DND-41 (cell line): ENCODE measurements around the gene HTT.

Experiments
- ATAC-seq: fragments of 200-7000 bp; cut with Tn5 transposase; 3 replicates; pipeline ENCODE4 v1.9.1; 2021; ENCODE audit warnings: low read depth; ENCODE audit not compliant: insufficient read depth
- DNase-seq: peaks from one replicate; pipeline ENCODE4 v3.0.0-alpha.2; 2020
- H2AFZ ChIP-seq: 2 replicates; pipeline ENCODE4 v1.6.0; 2012; ENCODE audit warnings: low read depth, low read length
- H3K27ac ChIP-seq: 2 replicates; pipeline ENCODE4 v1.5.1; 2012; ENCODE audit warnings: low read length, inconsistent platforms
- H3K27me3 ChIP-seq: fragments of 200-600 bp; sonication (generic); 2 replicates; pipeline ENCODE4 v1.6.0; 2012; ENCODE audit warnings: low read length, mild to moderate bottlenecking, inconsistent platforms; ENCODE audit not compliant: insufficient read depth, poor library complexity
- H3K36me3 ChIP-seq: 2 replicates; pipeline ENCODE4 v1.5.1; 2012; ENCODE audit warnings: low read length, inconsistent platforms; ENCODE audit not compliant: insufficient read depth
- H3K4me1 ChIP-seq: 2 replicates; pipeline ENCODE4 v1.5.1; 2012; ENCODE audit warnings: mild to moderate bottlenecking, low read length; ENCODE audit not compliant: insufficient read depth
- H3K4me2 ChIP-seq: 2 replicates; pipeline ENCODE4 v1.6.0; 2012; ENCODE audit warnings: mild to moderate bottlenecking, moderate library complexity, low read length, inconsistent platforms; ENCODE audit not compliant: insufficient read depth
- H3K4me3 ChIP-seq, 2 experiments: fragments of 200-600 bp in 1 of 2; shearing (Covaris generic) in 1 of 2; 2 replicates each; pipeline ENCODE4 v1.5.1; 2012 to 2016; ENCODE audit warnings: inconsistent platforms in 2 of 2, low read length in 2 of 2, mild to moderate bottlenecking in 2 of 2, low read depth in 1 of 2, moderate library complexity in 1 of 2
- H3K79me2 ChIP-seq: 2 replicates; pipeline ENCODE4 v1.6.0; 2012; ENCODE audit warnings: low read length, inconsistent platforms; ENCODE audit not compliant: insufficient read depth
- H3K9ac ChIP-seq: 2 replicates; pipeline ENCODE4 v1.6.0; 2012; ENCODE audit warnings: low read depth, mild to moderate bottlenecking, inconsistent platforms, low read length, moderate library complexity
- H3K9me3 ChIP-seq: 2 replicates; pipeline ENCODE4 v1.5.1; 2012; ENCODE audit warnings: low read length, moderate library complexity, mild to moderate bottlenecking, inconsistent platforms; ENCODE audit not compliant: insufficient read depth, severe bottlenecking
- H4K20me1 ChIP-seq: 2 replicates; pipeline ENCODE4 v1.6.0; 2012; ENCODE audit warnings: low read length; ENCODE audit not compliant: insufficient read depth
- CTCF ChIP-seq: IDR thresholded peaks from 2 replicates; pipeline ENCODE4 v1.5.1; 2012; ENCODE audit warnings: borderline replicate concordance, low read length, moderate library complexity, mild to moderate bottlenecking; ENCODE audit not compliant: poor library complexity, severe bottlenecking; ENCODE audit errors: extremely low read depth
- EZH2 ChIP-seq: IDR thresholded peaks from 3 replicates; pipeline ENCODE4 v1.6.1; 2012; ENCODE audit warnings: borderline replicate concordance, low read depth, mild to moderate bottlenecking, moderate library complexity, low read length, inconsistent platforms; ENCODE audit not compliant: severe bottlenecking

HTT gene

GRCh38 chr4:3060946-3061345, 13.5 kb upstream of the HTT start:
- Histone ChIP-seq H2AFZ (no peak overlapping the region), H3K27ac (no peak overlapping the region), H3K9me3 (peaks cover 3% of the 10 kb centered on the region), H3K36me3 (no peaks in the 10 kb centered on the region), H3K79me2 (no peaks in the 10 kb centered on the region), H4K20me1 (no peaks in the 10 kb centered on the region), H3K4me1 (no peaks in the 10 kb centered on the region), H3K4me3 (no peak overlapping the region), H3K27me3 (no peaks in the 10 kb centered on the region), H3K9ac (no peak overlapping the region), H3K4me2 (no peak overlapping the region)
- ATAC-seq (no peak), DNase-seq (no peak)
- no peak for TF ChIP-seq EZH2
- TF ChIP-seq CTCF = no peak

GRCh38 chr4:3062471-3062870, 12.0 kb upstream of the HTT start:
- Histone ChIP-seq H3K4me3 (no peak overlapping the region), H3K4me1 (no peaks in the 10 kb centered on the region), H4K20me1 (no peaks in the 10 kb centered on the region), H3K4me2 (no peak overlapping the region), H2AFZ (no peak overlapping the region), H3K79me2 (no peaks in the 10 kb centered on the region), H3K36me3 (no peaks in the 10 kb centered on the region), H3K9ac (no peak overlapping the region), H3K27me3 (no peaks in the 10 kb centered on the region), H3K9me3 (no peaks in the 10 kb centered on the region), H3K27ac (no peak overlapping the region)
- TF ChIP-seq EZH2 (no peak), CTCF (no peak)
- no peak for DNase-seq
- no peak for ATAC-seq

- Histone ChIP-seq H3K27me3 (no peaks in the 10 kb centered on the region), H4K20me1 (no peaks in the 10 kb centered on the region), H3K79me2 (no peaks in the 10 kb centered on the region), H3K9ac (no peak overlapping the region), H3K9me3 (no peaks in the 10 kb centered on the region), H3K4me2 (no peak overlapping the region), H3K4me1 (no peaks in the 10 kb centered on the region), H3K36me3 (no peaks in the 10 kb centered on the region), H3K27ac (no peak overlapping the region), H3K4me3 (no peak overlapping the region), H2AFZ (no peak overlapping the region)
- DNase-seq (no peak), ATAC-seq (0 out of 3 replicates have a peak, but pooled peaks have one; percentile 31)
- TF ChIP-seq CTCF (no peak), EZH2 (no peak)
These were observed 8.9 kb upstream of the HTT start for GRCh38 chr4:3065551-3065950.
